Endometrium (tissue), 2 donors: Measurements from ENCODE around the gene EI24.
"Not testable (repeated sequence)": the region's sequence is repeated elsewhere in the genome, so short reads cannot be mapped to it uniquely, and the experiment has no call there.

ENCODE experiments used
- FAIRE-seq: peaks from 2 replicates; lab custom pipeline; 2012; peaks lifted over from hg19 to GRCh38; lab: Jason Lieb, UNC
- donor health status: control.
- donor health status: control.

EI24 gene

DNA sequence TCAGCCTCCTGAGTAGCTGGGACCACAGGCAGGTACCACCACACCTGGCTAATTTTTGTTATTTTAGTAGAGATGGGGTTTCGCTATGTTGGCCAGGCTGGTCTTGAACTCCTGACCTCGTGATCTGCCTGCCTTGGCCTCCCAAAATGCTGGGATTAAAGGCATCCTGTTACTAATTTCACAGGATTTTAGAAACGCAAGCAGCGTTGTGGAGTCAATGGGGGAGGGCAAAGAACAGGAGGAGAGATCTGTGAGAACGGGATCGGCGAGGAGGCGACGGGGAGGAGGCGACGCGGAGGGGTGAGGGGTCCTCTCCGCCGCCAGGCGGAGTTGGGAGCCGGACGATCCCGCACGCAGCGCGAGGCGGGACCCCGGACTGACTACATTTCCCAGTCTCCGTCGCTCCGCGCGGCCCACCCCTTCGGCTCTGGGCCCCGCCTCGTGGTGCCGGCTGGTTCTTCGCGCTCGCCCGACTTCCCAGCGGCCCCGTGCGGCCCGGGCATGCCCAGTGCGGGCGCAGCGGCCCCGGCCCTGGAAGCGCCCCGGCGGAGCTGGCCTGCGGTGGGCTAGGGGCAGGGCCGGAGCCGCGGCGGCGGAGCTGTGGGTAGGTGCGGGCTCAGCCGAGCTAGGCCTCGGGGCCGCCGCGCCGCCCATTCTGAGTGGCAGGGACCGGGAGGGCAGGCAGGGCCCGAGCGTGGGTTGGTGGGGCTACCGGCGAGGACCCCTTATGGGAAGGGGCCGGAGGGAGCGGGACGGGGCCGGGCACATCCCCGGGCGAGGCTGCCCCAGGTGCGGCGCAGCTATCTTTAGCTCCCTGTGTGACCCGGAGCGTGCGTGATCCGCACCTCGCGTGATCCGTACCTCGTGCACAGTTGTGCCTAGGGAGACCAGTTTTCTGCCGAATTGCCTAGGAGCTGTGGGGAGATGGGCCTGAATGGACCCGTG lies at the start of gene EI24:
Gene EI24, plus strand, starts transcription at position 508 of the 945 bp plus-strand sequence. CDS start 3,051 bp downstream, outside the sequence.
- FAIRE-seq, result no peak

DNA sequence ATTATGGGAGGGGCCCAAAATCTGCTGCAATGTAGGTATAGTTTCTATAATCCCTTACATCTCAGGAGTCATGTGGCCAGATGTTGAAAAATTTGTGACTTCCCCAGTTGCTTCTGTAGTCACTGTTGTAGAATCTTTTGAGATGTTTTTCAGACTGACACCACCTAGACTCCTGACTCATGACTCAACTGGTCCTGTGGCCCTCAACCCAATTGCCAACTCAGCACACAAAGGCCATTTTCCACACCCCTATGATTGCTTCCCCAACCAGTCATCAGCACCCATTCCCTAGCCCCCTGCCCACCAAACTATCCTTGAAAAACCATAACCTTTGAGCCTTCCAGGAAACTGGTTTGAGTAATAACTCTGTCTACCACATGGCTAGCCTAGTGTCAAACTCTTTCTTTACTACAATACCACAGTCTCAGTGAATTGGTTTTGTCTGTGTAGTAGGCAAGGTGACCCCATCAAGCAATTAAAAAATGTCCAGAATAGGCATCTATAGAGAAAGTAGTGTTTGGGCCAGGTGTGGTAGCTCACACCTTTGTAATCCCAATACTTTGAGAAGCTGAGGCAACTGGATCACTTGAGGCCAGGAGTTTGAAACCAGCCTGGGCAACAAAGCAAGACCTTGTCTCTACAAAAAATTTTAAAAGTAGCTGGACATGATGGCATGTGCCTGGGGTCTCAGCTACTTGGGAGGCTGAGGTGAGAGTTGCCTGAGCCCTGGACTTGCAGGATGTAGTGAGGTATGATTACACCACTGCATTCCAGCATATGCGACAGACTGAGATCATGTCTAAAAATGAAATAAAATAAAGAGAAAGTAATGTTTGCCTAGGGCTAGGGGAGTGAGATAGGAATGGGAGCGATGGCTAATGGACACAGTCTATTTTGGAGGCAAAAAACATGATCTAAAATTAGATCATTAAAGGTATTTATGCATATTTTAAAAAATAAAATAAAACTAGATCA lies 49.1 kb upstream of the EI24 start:
- no peak for FAIRE-seq

DNA sequence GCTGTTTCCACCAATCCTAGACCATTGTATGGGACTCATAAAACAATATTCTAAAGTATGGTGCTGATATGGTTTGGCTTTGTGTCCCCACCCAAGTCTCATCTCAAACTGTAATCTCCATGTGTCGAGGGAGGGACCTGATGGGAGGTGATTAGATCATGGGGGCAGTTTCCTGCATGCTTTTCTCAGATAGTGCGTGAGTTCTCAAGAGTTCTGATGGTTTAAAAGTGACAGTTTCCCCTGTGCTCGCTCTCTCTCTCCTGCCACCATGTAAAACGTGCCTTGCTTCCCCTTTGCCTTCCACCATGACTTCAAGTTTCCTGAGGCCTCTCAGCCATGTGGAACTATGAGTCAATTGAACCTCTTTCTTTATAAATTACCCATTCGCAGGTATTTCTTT lies 44.0 kb upstream of the EI24 start:
- FAIRE-seq, result no peak

DNA sequence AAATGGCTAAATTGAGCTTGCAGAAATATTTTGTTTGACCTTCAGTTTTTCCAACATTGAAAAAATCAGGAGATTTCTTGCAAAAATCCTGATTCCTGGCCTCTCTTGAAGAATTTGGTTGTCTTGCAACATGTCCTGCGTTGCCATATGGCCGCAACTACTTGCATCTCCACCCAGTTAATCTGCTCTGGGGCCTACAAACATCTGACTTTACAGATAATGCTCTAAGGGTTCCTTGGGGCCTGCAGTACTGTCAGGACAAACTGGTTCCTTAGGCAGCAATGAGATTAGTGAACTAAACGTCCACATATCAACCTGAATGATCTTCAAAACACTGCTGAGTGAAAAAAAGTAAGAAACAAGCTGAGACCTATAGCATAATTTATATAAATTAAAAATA lies 36.6 kb upstream of the EI24 start:
- FAIRE-seq, result no peak

DNA sequence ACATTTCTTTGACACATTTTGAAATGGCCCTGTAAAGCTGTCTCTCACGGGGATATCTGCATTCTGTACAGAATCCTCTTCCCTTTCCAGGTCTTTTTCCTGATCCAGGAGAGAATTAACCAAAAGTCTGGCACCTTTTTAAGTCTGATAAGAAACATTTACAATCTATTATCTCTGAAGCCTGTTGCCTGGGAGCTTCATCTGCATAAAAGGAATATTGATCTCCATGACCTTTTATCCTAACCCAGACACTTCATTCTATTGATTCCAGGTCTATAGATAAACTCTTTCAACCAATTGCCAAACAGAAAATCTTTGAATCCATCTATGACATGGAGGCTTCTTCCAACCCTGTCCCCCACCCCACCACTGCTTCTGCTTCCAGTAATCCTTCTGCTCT lies 33.7 kb upstream of the EI24 start:
- FAIRE-seq, result no peak

DNA sequence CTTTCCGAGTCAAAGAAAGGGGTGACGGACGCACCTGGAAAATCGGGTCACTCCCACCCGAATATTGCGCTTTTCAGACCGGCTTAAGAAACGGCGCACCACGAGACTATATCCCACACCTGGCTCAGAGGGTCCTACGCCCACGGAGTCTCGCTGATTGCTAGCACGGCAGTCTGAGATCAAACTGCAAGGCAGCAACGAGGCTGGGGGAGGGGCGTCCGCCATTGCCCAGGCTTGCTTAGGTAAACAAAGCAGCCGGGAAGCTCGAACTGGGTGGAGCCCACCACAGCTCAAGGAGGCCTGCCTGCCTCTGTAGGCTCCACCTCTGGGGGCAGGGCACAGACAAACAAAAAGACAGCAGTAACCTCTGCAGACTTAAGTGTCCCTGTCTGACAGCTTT lies 32.4 kb upstream of the EI24 start:
- FAIRE-seq, result not testable (repeated sequence)

DNA sequence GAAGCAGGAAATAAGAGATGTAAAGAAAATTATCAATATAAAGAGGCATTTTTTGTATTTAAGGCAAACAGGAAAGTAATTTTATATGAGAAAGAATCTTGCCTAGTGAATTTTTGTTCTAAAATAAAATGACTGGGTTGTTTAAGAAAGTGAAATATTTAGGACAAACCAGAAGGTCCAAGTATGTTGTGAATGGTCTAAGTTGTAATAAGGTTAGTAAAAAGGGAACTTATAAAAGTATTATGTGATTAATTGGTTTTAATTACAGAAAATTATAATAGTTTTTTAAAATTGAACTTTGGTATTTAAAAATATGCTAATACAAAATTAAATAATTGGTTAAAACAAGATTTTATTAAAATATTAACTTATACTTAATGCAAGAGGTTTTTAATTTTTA lies 26.6 kb upstream of the EI24 start:
- peak; percentile 8 for FAIRE-seq

DNA sequence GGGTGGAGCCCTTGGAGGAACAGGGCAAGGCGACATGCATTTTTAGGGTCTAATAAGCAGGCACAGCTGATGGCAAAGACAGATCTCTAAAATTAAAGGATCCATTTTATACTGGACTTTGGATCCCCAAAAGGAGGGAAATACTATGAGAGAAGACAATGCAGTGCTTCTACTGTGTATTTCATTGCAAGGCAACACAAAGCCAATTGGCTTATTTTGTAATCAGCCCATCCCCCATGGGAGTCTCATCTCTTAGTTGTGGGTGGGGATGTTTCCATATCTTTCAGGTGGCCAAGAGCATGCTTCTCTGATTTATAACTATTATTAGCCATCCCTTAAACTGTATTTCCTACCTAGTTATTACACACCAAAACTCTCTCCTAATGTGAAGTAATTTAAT lies 18.5 kb upstream of the EI24 start:
- no peak for FAIRE-seq

DNA sequence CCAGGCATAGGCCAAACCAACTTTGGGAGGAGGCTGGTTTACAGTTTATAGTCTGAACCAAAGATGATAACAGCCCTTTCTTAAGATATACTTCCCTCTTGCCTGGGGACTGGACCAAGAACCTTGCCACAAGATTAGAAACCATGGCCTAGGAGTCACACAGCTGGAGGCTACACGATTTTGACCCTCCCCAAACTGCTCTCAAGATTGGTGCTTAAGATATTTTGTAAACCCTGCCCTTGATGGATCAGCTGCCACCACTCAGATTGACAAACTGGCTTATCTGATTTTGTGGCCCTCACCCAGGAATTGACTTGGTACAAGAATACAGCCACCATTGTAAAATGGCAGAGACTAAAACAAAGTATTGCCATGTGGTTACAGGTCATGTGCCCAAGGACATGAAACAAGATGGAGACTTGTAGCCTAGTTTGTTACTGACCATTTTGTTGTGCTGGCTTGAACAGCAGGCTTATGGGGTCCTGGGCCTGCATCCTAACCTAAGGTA lies 17.4 kb upstream of the EI24 start:
- FAIRE-seq, result no peak

DNA sequence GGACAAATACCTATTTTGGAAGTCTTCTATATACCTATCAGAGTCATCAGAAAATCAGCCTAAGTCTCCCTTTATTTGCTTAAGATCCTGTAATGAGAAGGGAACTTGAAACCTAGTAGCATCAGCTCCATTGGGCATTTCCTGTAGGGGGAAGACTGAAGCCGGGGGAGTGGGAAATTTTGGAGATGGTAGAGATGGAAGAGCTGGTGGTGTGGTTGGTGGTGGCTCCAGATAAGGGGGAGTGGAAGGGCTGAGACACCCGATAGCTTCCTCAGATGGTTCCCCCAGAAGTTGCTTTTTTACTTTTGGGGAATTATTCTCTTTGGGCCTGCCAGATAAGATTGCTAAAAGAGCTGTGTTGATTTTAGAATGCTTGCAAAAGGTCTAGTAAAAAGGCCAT lies 16.4 kb upstream of the EI24 start:
- FAIRE-seq, result no peak

DNA sequence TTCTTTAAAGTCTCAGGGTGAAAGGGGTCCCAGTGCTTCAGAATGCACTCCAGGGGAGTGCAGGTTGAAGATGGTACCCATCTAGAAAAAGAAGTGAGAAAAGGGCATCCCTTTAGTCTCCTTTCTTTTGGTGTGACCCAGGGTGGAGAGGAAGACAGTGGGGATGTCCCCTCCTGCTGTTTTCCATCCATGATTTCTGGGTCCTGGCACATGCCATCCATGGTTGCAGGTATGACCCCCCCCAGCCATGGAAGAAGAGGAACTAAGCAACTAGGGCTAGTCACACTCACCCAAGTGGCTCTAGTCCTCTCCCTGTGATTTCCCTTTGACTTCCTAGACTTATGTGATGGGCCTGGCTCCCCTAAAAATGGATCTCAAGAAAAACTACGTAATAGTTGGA lies 15.9 kb upstream of the EI24 start:
- no peak for FAIRE-seq

DNA sequence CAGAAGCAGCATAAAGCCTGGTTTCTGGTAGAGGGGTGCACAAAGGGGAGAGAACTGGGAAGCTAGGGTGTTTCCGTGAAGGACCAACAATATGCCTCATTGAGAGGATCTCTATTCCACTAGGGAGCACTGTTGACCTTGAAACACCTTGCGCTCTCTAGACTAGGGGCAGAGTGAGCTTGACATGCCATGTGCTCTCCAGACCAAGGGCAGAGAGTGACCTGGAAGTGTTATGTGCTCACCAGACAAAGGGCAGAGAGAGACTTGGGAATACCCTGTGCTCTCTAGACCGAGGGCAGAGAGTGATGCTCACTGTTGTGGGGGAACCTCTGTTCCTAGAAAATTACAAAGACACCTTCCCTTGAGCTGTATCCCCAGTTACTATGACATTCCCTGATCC lies 15.2 kb upstream of the EI24 start:
- no peak for FAIRE-seq

DNA sequence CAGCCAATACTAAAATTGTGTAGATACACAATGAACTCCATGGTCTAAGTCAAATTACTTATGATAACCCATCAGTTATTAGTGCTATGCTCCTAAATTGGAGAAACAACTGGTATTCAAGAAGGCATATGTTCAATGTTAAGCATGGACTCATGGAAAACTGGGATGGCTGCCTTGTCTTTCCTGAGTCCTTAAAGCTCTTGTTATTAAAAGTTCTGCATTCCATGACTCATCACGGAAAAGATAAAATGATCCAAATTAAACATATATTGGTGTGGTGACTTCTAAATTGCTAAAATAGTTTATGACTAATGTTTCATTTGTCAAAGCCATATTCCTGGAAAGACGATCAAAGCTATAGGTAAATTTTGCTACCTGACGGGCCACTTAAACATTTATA lies 9.4 kb upstream of the EI24 start:
- FAIRE-seq, result no peak

DNA sequence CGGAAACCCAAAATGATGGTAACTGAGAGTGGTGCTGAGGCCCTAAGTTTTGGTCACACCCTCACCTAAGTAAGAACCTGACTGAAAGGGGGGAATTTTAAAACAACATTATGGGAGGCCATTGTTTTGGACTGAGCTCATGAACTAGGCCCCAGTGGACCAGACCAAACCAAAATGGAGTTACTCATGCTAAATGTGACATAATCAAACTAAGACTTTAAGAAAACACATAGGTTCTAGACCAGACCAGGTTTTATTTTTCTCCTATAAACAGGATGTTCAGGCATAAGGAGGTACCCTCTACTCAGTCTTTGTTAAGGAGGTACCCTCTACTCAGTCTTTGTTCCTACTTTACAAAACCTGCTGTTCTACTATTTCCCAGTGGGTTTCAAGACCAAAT lies 7.4 kb upstream of the EI24 start:
- FAIRE-seq, result no peak

DNA sequence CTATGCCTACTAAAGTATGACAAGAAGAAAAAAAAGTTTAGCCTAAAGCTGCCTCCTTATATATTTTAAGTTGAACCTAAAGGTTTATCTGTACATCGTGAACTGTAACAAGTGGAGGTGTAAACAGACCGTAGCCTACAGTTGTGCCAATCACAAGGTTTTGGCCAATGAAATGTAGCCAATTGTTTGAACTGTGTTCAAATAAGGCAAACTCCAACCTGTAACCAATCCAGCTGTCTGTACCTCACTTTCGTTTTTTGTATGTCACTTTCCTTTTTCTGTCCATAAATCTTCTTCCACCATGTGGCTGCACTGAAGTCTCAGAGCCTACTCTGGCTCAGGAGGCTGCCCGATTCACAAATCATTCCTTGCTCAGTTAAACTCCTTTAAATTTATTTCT lies 6.8 kb upstream of the EI24 start:
- no peak for FAIRE-seq

DNA sequence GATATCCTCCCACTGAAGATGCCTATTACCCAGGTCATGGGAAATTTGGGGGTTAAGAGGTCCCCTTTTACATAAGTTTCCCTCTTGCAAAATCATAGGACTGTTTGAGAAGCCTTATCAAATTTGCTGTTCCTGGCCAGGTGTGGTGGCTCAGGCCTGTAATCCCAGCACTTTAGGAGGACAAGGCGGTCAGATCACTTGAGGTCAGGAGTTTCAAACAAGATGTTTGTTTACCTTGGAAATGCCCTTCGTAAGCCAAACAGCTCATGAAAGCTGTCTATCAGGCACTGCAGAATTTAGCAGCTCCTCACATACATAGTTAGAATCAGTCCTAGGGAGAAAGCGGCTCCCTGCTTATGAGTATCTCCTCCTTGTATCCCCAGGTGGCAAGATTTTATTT lies 4.9 kb upstream of the EI24 start:
- FAIRE-seq, result no peak

DNA sequence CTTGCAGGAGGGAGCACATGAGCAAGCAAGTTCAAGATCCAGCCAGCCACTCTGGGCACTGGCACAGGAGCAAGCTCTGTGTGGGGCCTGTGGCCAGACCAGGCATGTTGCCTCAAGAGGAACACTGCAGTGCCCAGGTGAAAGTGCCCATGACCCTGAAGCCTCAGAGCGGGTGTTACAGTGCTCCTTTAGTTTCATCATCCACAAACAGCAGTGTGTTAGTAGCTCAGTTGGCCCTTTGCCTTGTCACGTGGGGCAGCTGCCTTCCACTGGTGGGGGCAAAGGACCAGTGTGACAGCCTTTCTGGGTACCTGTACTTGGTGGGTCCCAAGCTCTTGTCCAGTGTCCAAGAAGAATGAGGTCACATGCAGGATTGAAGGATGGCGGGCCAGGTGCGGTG lies 3.0 kb upstream of the EI24 start:
- FAIRE-seq, result no peak

DNA sequence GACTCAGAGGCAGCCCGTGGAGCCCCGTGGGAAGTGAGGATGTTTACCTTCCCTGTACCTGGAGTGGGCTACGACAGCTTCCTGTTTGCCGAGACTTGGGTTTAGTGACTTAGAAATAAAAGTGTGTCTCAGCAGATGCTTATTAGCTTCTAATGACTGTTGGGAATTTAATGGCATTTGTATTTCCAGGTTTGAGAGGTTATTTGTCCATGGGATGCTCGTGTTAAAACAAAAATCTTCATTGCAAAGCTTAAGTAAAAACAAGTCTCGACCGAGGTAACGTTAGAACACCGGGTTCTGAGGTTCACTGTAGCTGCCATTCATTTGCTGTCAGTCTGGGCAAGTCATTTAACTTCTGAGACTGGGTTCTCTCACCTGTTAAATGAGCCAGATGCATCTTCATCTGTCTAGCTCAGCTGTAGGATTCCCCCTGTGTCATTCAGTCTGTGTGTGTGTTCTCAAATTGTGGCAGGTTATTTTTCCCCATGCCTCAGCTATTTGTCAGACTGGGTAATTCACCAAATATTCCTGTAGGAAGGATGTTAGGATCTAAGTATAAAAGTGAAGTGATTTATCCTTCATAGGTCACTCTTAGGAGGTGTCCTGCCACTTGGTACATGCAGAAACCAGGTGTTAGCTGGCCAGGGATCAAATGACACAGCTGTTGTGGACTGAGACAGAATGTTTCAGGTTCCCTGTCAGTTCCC lies 791 bp downstream of the EI24 start:
- no peak for FAIRE-seq

DNA sequence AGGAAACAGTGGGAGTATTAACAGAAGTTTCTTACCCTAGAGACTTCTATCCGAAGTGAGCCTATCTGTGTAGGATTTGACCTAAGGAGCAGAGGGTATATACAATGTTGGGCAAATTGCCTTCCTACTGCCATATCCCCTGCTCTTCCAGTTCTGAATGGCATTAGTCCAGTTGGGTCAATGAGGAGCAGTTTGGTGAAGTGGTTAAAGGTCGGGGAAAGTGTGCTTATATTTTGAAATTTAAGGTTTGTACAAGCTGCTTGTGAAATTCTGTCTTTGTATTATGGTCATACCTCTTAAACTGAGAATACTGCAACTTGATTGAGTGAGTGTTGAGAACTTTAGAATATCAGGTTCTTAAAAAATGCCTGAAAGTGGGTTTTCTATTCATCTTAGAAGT lies 1.7 kb downstream of the EI24 start:
- no peak for FAIRE-seq

DNA sequence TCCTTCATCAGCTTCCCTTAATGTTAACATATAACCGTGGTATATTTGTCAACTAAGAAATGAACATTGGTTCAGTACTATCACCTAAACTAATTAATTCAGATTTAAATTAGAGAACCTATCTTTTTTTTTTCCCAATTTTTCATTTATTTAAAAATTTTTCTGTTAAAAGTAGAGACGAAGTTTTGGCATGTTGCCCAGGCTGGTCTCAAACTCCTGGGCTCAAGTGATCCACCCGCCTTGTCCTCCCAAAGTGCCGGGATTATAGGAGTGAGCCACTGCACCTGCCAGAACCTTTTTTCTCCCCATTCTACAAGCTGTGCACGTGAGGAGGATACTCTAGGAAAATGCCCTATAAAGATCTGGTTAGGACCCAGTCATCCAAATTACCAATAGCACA lies 3.6 kb downstream of the EI24 start:
- no peak for FAIRE-seq

DNA sequence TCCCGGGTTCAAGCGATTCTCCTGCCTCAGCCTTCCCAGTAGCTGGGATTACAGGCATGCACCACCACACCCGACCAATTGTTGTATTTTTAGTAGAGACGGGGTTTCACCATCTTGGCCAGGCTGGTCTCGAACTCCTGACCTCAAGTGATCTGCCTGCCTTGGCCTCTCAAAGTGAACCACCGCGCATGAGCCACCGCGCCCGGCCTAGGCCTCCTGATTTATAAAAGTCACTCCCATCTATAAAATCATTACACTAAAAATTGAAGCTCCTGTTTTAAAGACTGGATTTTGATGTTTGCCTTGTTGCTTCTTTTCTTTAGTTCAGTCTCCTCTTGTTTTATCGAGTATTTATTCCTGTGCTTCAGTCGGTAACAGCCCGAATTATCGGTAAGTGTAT lies 7.9 kb downstream of the EI24 start:
- FAIRE-seq, result not testable (repeated sequence)

DNA sequence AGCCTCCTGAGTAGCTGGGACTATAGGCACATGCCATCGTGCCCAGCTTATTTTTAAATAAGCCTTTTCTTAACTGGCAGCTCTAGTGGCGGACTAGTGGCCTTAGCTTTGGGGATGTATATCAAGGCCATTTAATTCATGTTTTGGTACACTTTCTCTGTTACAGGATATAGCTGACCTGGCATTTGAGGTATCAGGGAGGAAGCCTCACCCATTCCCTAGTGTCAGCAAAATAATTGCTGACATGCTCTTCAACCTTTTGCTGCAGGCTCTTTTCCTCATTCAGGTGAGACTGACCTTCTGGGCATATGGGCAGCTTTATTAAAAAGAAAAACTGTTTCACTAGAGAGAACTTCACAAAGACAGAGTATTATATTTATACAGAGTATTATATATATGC lies 9.5 kb downstream of the EI24 start:
- no peak for FAIRE-seq
